Keratinocyte (primary cell): ENCODE data around the gene NOTCH4. TPM values are rescaled to one million over a fixed set of nuclear protein-coding genes. Genes with fewer than 3 reads are reported as not detected.
"Not testable (repeated sequence)": the region's sequence is repeated elsewhere in the genome, so short reads cannot be mapped to it uniquely, and the experiment has no call there.

Experiments used
- DNase-seq: peaks from one replicate; pipeline ENCODE4 v3.0.0-alpha.2; 2011; ENCODE audit warnings: low read depth, missing footprints, low spot score
- FAIRE-seq: peaks from 2 replicates; lab custom pipeline; 2011; peaks lifted over from hg19 to GRCh38; lab: Jason Lieb, UNC
- H2AFZ ChIP-seq: 2 replicates; pipeline ENCODE4 v1.6.0; 2012; ENCODE audit warnings: low read length, control low read depth, inconsistent platforms; ENCODE audit not compliant: control insufficient read depth
- H3K27ac ChIP-seq: 2 replicates; pipeline ENCODE4 v1.5.1; 2011; ENCODE audit warnings: low read length; ENCODE audit not compliant: control insufficient read depth, insufficient read depth
- H3K27me3 ChIP-seq: 3 replicates; pipeline ENCODE4 v1.6.0; 2011; ENCODE audit warnings: low read length; ENCODE audit not compliant: control insufficient read depth, insufficient read depth; ENCODE audit errors: extremely low read depth
- H3K36me3 ChIP-seq, 2 experiments: 2 replicates in 1 of 2; 3 replicates in 1 of 2; pipeline ENCODE4 v1.5.1; 2011; ENCODE audit warnings: low read length in 2 of 2, mild to moderate bottlenecking in 1 of 2; ENCODE audit not compliant: control insufficient read depth in 2 of 2, insufficient read depth in 2 of 2; ENCODE audit errors: extremely low read depth in 1 of 2
- H3K4me1 ChIP-seq: 3 replicates; pipeline ENCODE4 v1.5.1; 2011; ENCODE audit warnings: low read length; ENCODE audit not compliant: control insufficient read depth, insufficient read depth; ENCODE audit errors: extremely low read depth
- H3K4me2 ChIP-seq: 3 replicates; pipeline ENCODE4 v1.6.0; 2011; ENCODE audit warnings: low read depth, low read length; ENCODE audit not compliant: control insufficient read depth, insufficient read depth; ENCODE audit errors: extremely low read depth
- H3K4me3 ChIP-seq, 3 experiments: fragments of 200-600 bp in 1 of 3; sonication (generic) in 1 of 3; 2 replicates in 2 of 3; 3 replicates in 1 of 3; pipeline ENCODE4 v1.5.1; 2011 to 2016; ENCODE audit warnings: low read length in 3 of 3, mild to moderate bottlenecking in 3 of 3, control low read depth in 2 of 3, inconsistent platforms in 1 of 3, low read depth in 1 of 3, mixed read lengths in 1 of 3, mixed run types in 1 of 3, moderate library complexity in 1 of 3; ENCODE audit not compliant: control insufficient read depth in 2 of 3, insufficient read depth in 2 of 3; ENCODE audit errors: extremely low read depth in 1 of 3
- H3K79me2 ChIP-seq: 2 replicates; pipeline ENCODE4 v1.6.0; 2012; ENCODE audit warnings: low read length; ENCODE audit not compliant: control insufficient read depth, insufficient read depth
- H3K9ac ChIP-seq: 3 replicates; pipeline ENCODE4 v1.6.0; 2011; ENCODE audit warnings: low read length; ENCODE audit not compliant: control insufficient read depth, insufficient read depth; ENCODE audit errors: extremely low read depth
- H3K9me1 ChIP-seq: 3 replicates; pipeline ENCODE4 v1.6.0; 2011; ENCODE audit warnings: low read length; ENCODE audit not compliant: control insufficient read depth, insufficient read depth; ENCODE audit errors: extremely low read depth
- H3K9me3 ChIP-seq: 2 replicates; pipeline ENCODE4 v1.5.1; 2012; ENCODE audit warnings: low read depth, low read length; ENCODE audit not compliant: control insufficient read depth
- H4K20me1 ChIP-seq: 3 replicates; pipeline ENCODE4 v1.6.0; 2011; ENCODE audit warnings: low read length; ENCODE audit not compliant: control insufficient read depth, insufficient read depth; ENCODE audit errors: extremely low read depth
- EZH2 ChIP-seq: IDR thresholded peaks from one replicate; pipeline ENCODE4 v1.6.1; 2012; ENCODE audit warnings: inconsistent platforms, mild to moderate bottlenecking, low read length, moderate library complexity
- dilution Hi-C: fragments of 300-500 bp; cut with MboI; formaldehyde crosslinking; loops from one replicate; pipeline ENCODE4 v1.7.0; 2020; ENCODE audit warnings: low sequenced_read_pairs; ENCODE audit not compliant: extremely low pct_ligation_motif_present
- polyA plus RNA-seq, 5 experiments: library from polyadenylated mRNA; depleted of rRNA in 3 of 5; stranded (reverse) in 3 of 5; stranded (forward) in 1 of 5; unstranded in 1 of 5; fragments of >200 nt; gene quantifications; 1 replicate in 1 of 5; 2 replicates in 3 of 5; 3 replicates in 1 of 5; pipeline versions ENCODE4 v1.2.1 to v1.2.3, GENCODE V29; 2011 to 2012; ENCODE audit warnings: missing spikeins in 2 of 5, low read depth in 1 of 5, low replicate concordance in 1 of 5
- TF ChIP-seq, protein P1 (sequence below), 3 experiments: IDR thresholded peaks in 1 of 3; conservative IDR thresholded peaks in 1 of 3; optimal IDR thresholded peaks in 1 of 3; 2 replicates in 2 of 3; 3 replicates in 1 of 3; pipeline versions ENCODE3 to v1.5.1; 2011; ENCODE audit warnings: low read length in 3 of 3, mild to moderate bottlenecking in 3 of 3, moderate library complexity in 2 of 3, control low read depth in 1 of 3, inconsistent platforms in 1 of 3; ENCODE audit not compliant: insufficient read depth in 2 of 3; ENCODE audit errors: extremely low read depth in 1 of 3

The NOTCH4 gene
- polyA plus RNA-seq, 1 donor (not counting 4 experiments of a cell fraction or from before 2014, with no cell fraction given) = 0.07 TPM

DNA sequence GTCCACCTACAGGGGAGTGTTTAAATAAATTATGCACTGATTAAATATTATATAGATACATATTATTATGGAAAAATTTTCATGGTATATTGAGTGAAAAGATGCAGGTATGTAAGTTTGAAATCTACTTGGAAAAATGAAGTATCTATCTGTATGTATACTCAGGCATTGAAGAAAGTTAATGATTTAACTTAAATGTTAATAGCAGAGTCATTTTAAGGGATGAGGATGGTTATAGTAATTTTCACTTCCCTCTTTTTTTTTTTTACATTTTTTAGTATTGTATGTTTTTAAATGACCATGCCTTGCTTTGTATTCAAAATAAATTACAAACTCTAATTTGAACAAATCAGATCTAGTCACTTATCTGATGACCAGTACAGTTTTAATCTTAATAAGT is 43.2 kb upstream of the NOTCH4 start:
- TF ChIP-seq EZH2 = no peak
- TF ChIP-seq, protein P1, sequence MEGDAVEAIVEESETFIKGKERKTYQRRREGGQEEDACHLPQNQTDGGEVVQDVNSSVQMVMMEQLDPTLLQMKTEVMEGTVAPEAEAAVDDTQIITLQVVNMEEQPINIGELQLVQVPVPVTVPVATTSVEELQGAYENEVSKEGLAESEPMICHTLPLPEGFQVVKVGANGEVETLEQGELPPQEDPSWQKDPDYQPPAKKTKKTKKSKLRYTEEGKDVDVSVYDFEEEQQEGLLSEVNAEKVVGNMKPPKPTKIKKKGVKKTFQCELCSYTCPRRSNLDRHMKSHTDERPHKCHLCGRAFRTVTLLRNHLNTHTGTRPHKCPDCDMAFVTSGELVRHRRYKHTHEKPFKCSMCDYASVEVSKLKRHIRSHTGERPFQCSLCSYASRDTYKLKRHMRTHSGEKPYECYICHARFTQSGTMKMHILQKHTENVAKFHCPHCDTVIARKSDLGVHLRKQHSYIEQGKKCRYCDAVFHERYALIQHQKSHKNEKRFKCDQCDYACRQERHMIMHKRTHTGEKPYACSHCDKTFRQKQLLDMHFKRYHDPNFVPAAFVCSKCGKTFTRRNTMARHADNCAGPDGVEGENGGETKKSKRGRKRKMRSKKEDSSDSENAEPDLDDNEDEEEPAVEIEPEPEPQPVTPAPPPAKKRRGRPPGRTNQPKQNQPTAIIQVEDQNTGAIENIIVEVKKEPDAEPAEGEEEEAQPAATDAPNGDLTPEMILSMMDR (optimal IDR thresholded peaks at IDR 0.05 in 1 of 3, IDR thresholded peaks at IDR 0.05 in 1 of 3, conservative IDR thresholded peaks at IDR 0.05 in 1 of 3; ENCODE audit: extremely low read depth in 1 of 3, insufficient read depth in 2 of 3, low read length in 3 of 3) = no peak
- no peak overlapping the region for H2AFZ ChIP-seq
- no peaks in the 10 kb centered on the region for H3K4me1 ChIP-seq
- no peak overlapping the region for H3K4me3 ChIP-seq
- no peaks in the 10 kb centered on the region for H3K9me3 ChIP-seq
- no peak overlapping the region for H3K27ac ChIP-seq
- dilution Hi-C loops = no loop called here
- H3K36me3 ChIP-seq = no peaks in the 10 kb centered on the region
- no peaks in the 10 kb centered on the region for H3K79me2 ChIP-seq
- no peak overlapping the region for H3K9ac ChIP-seq
- no peak overlapping the region for H3K4me2 ChIP-seq
- H3K9me1 ChIP-seq = no peaks in the 10 kb centered on the region
- DNase-seq = no peak
- no peak for FAIRE-seq
- no peaks in the 10 kb centered on the region for H3K27me3 ChIP-seq
- H4K20me1 ChIP-seq = no peaks in the 10 kb centered on the region

DNA sequence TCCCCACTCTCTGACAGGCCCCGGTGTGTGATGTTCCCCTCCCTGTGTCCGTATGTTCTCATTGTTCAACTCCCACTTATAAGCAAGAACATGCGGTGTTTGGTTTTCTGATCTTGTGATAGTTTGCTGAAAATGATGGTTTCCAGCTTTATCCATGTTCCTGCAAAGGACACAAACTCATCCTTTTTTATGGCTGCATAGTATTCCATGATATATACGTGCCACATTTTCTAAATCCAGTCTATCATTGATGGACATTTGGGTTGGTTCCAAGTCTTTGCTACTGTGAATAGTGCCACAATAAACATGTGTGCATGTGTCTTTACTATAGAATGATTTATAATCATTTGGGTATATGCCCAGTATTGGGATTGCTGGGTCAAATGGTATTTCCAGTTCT is 33.4 kb upstream of the NOTCH4 start:
- H3K4me3 ChIP-seq, H3K4me2 ChIP-seq, dilution Hi-C loops, H3K9me3 ChIP-seq, H3K9me1 ChIP-seq, H4K20me1 ChIP-seq, H3K36me3 ChIP-seq, DNase-seq, H3K79me2 ChIP-seq, H3K27ac ChIP-seq, H3K27me3 ChIP-seq, H3K9ac ChIP-seq, FAIRE-seq, H2AFZ ChIP-seq: not testable (repeated sequence)
- peaks cover 11% of the 10 kb centered on the region for H3K4me1 ChIP-seq
